ENCODE data around the gene TP53AIP1.

DNA sequence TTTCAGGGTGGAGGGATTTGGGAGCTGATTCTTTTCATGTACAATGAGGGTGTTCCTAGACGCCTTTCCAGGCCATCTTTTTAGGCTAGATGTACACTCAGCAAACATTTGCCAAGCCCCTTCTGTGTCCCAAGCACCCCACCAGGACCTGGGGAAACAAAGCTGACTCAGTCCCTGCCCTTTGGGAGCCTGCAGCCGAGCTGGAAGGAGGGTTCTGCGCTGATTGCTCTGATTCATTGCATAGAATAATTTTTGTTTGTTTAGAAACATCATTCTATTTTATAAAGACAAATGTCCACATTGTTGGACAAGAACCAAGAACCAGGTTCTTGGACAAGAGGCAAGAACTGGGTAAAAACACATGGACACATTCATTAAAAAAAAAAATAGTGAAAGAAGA lies 16.7 kb downstream of the TP53AIP1 start:
- TF ChIP-seq, protein P1, sequence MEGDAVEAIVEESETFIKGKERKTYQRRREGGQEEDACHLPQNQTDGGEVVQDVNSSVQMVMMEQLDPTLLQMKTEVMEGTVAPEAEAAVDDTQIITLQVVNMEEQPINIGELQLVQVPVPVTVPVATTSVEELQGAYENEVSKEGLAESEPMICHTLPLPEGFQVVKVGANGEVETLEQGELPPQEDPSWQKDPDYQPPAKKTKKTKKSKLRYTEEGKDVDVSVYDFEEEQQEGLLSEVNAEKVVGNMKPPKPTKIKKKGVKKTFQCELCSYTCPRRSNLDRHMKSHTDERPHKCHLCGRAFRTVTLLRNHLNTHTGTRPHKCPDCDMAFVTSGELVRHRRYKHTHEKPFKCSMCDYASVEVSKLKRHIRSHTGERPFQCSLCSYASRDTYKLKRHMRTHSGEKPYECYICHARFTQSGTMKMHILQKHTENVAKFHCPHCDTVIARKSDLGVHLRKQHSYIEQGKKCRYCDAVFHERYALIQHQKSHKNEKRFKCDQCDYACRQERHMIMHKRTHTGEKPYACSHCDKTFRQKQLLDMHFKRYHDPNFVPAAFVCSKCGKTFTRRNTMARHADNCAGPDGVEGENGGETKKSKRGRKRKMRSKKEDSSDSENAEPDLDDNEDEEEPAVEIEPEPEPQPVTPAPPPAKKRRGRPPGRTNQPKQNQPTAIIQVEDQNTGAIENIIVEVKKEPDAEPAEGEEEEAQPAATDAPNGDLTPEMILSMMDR (IDR thresholded peaks at IDR 0.05 in 2 of 3, conservative IDR thresholded peaks at IDR 0.05 in 1 of 3; ENCODE audit: control insufficient read depth in 2 of 3, extremely low read depth in 1 of 3, insufficient read depth in 1 of 3, low read depth in 3 of 3, low read length in 3 of 3), result no peak
- TF ChIP-seq FOXK2 (IDR thresholded peaks at IDR 0.05) (no peak), POLR2A (IDR thresholded peaks at IDR 0.05; ENCODE audit: low read depth, low read length) (no peak), CEBPB (IDR thresholded peaks at IDR 0.05; ENCODE audit: borderline replicate concordance in 1 of 2, low read depth in 2 of 2, low read length in 2 of 2) (no peak), HDAC2 (IDR thresholded peaks at IDR 0.05) (no peak)
- TF ChIP-seq, protein P2, sequence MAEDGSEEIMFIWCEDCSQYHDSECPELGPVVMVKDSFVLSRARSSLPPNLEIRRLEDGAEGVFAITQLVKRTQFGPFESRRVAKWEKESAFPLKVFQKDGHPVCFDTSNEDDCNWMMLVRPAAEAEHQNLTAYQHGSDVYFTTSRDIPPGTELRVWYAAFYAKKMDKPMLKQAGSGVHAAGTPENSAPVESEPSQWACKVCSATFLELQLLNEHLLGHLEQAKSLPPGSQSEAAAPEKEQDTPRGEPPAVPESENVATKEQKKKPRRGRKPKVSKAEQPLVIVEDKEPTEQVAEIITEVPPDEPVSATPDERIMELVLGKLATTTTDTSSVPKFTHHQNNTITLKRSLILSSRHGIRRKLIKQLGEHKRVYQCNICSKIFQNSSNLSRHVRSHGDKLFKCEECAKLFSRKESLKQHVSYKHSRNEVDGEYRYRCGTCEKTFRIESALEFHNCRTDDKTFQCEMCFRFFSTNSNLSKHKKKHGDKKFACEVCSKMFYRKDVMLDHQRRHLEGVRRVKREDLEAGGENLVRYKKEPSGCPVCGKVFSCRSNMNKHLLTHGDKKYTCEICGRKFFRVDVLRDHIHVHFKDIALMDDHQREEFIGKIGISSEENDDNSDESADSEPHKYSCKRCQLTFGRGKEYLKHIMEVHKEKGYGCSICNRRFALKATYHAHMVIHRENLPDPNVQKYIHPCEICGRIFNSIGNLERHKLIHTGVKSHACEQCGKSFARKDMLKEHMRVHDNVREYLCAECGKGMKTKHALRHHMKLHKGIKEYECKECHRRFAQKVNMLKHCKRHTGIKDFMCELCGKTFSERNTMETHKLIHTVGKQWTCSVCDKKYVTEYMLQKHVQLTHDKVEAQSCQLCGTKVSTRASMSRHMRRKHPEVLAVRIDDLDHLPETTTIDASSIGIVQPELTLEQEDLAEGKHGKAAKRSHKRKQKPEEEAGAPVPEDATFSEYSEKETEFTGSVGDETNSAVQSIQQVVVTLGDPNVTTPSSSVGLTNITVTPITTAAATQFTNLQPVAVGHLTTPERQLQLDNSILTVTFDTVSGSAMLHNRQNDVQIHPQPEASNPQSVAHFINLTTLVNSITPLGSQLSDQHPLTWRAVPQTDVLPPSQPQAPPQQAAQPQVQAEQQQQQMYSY (CRISPR knock-in tag; IDR thresholded peaks at IDR 0.05), result no peak

Measured in GM12878 (cell line).